HUES6 (cell line): ENCODE results near the gene PEX14.
A peak's percentile ranks its signal among the peaks of the same experiment; 100 is the strongest.

Experiments used
- H3K27ac ChIP-seq: 2 replicates; pipeline ENCODE4 v1.7.0; 2013; ENCODE audit warnings: low read depth, mild to moderate bottlenecking, low read length, inconsistent platforms
- H3K27me3 ChIP-seq: 2 replicates; pipeline ENCODE4 v1.6.1; 2013; ENCODE audit warnings: low read length; ENCODE audit not compliant: control insufficient read depth, insufficient read depth
- H3K36me3 ChIP-seq: 2 replicates; pipeline ENCODE4 v1.6.1; 2013; ENCODE audit warnings: low read length; ENCODE audit not compliant: control insufficient read depth, insufficient read depth
- H3K4me1 ChIP-seq: 2 replicates; pipeline ENCODE4 v1.6.1; 2013; ENCODE audit warnings: low read length; ENCODE audit not compliant: control insufficient read depth, insufficient read depth
- H3K4me3 ChIP-seq: 2 replicates; pipeline ENCODE4 v1.5.1; 2013; ENCODE audit warnings: low read depth, low read length
- H3K9ac ChIP-seq: one replicate; pipeline ENCODE4 v1.6.1; 2013; ENCODE audit warnings: mild to moderate bottlenecking, low read length
- H3K9me3 ChIP-seq: 2 replicates; pipeline ENCODE4 v1.6.1; 2013; ENCODE audit warnings: low read depth, low read length; ENCODE audit not compliant: control insufficient read depth, insufficient read depth

PEX14 gene

GRCh38 chr1:10674700-10675609, 200.2 kb downstream of the PEX14 start:
- no peak overlapping the region for H3K9ac ChIP-seq
- H3K27me3 ChIP-seq, result no peaks in the 10 kb centered on the region
- peaks cover 27% of the 10 kb centered on the region for H3K4me1 ChIP-seq
- H3K36me3 ChIP-seq, result no peaks in the 10 kb centered on the region
- H3K9me3 ChIP-seq, result no peaks in the 10 kb centered on the region
- no peak overlapping the region for H3K27ac ChIP-seq
- no peak overlapping the region for H3K4me3 ChIP-seq

GRCh38 chr1:10675813-10676212, 201.1 kb downstream of the PEX14 start:
- H3K9me3 ChIP-seq, result no peaks in the 10 kb centered on the region
- H3K4me3 ChIP-seq, result no peak overlapping the region
- H3K27me3 ChIP-seq, result no peaks in the 10 kb centered on the region
- no peaks in the 10 kb centered on the region for H3K36me3 ChIP-seq
- no peak overlapping the region for H3K9ac ChIP-seq
- H3K27ac ChIP-seq, result no peak overlapping the region
- H3K4me1 ChIP-seq, result peaks cover 31% of the 10 kb centered on the region

GRCh38 chr1:10676963-10677362, 202.2 kb downstream of the PEX14 start:
- no peaks in the 10 kb centered on the region for H3K9me3 ChIP-seq
- H3K4me3 ChIP-seq, result no peak overlapping the region
- H3K36me3 ChIP-seq, result no peaks in the 10 kb centered on the region
- H3K27ac ChIP-seq, result no peak overlapping the region
- H3K9ac ChIP-seq, result peak overlapping the region; percentile 31
- H3K4me1 ChIP-seq, result peaks cover 40% of the 10 kb centered on the region
- no peaks in the 10 kb centered on the region for H3K27me3 ChIP-seq

- no peaks in the 10 kb centered on the region for H3K9me3 ChIP-seq
- H3K36me3 ChIP-seq, result no peaks in the 10 kb centered on the region
- no peak overlapping the region for H3K4me3 ChIP-seq
- peaks cover 48% of the 10 kb centered on the region for H3K4me1 ChIP-seq
- H3K9ac ChIP-seq, result peak overlapping the region; percentile 31
- H3K27ac ChIP-seq, result no peak overlapping the region
- no peaks in the 10 kb centered on the region for H3K27me3 ChIP-seq
Observed at GRCh38 chr1:10677491-10678391, 203.0 kb downstream of the PEX14 start.

- no peak overlapping the region for H3K27ac ChIP-seq
- no peaks in the 10 kb centered on the region for H3K27me3 ChIP-seq
- no peak overlapping the region for H3K9ac ChIP-seq
- peaks cover 54% of the 10 kb centered on the region for H3K4me1 ChIP-seq
- H3K9me3 ChIP-seq, result no peaks in the 10 kb centered on the region
- H3K4me3 ChIP-seq, result no peak overlapping the region
- no peaks in the 10 kb centered on the region for H3K36me3 ChIP-seq
Observed at GRCh38 chr1:10678402-10678801, 203.7 kb downstream of the PEX14 start.

DNA sequence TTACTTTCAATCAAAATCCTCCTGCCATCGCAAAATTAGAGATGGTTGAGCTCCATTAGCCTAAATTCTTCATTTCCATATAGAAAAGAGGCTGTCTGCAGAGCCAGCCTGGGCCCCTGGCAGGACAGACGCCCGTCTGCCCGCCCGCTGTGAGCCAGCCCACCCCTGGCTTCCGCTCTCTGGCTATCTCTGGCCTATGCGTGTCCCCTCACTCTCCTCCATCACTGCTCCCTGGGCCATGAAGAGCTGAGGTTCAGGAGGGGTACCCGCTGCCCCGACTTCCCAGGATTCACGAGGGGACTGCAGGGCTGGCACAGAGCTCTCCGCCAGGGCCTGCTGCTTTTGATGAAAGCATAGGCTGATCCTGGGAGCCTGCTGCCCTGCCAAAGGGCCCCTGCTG, 204.1 kb downstream of the PEX14 start:
- no peak overlapping the region for H3K27ac ChIP-seq
- no peaks in the 10 kb centered on the region for H3K27me3 ChIP-seq
- H3K4me3 ChIP-seq, result no peak overlapping the region
- no peak overlapping the region for H3K9ac ChIP-seq
- no peaks in the 10 kb centered on the region for H3K9me3 ChIP-seq
- no peaks in the 10 kb centered on the region for H3K36me3 ChIP-seq
- peaks cover 59% of the 10 kb centered on the region for H3K4me1 ChIP-seq

GRCh38 chr1:10679496-10680220, 204.9 kb downstream of the PEX14 start:
- no peaks in the 10 kb centered on the region for H3K27me3 ChIP-seq

More at GRCh38 chr1:10679496-10680220, 204.9 kb downstream of the PEX14 start:
- Histone ChIP-seq H3K4me1 (peaks cover 59% of the 10 kb centered on the region), H3K4me3 (no peak overlapping the region), H3K9ac (no peak overlapping the region), H3K36me3 (no peaks in the 10 kb centered on the region), H3K9me3 (no peaks in the 10 kb centered on the region), H3K27ac (no peak overlapping the region)
